HG02884 (cell line): ENCODE measurements around the gene MED22.
"Not testable (repeated sequence)": the region's sequence is repeated elsewhere in the genome, so short reads cannot be mapped to it uniquely, and the experiment has no call there.

Source experiments
- ATAC-seq: cut with Tn5 transposase; IDR thresholded peaks from one replicate; pipeline ENCODE4 v1.9.1; 2021; ENCODE audit warnings: mild to moderate bottlenecking, moderate library complexity; ENCODE audit not compliant: unreplicated experiment

Gene MED22

DNA sequence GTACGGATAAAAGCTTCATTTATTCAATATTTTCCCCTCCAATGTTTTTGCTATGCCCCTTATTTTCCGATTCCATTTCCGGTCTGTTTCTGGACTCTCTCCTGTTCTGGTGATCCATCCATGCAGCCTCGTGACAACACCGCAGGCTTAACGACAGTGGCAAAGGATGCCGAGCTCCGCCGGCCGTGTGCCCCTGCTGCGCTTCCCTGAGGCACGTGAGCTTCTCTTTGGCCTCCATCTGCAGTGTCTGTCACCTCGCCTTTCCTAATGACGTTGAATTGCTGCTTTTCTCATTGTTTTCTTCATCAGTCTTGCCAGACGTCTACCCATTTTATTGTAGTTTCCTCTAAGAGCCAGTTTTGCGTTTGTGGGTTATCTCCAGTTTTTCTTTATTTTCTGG is 40.6 kb downstream of the MED22 start:
- no peak for ATAC-seq

DNA sequence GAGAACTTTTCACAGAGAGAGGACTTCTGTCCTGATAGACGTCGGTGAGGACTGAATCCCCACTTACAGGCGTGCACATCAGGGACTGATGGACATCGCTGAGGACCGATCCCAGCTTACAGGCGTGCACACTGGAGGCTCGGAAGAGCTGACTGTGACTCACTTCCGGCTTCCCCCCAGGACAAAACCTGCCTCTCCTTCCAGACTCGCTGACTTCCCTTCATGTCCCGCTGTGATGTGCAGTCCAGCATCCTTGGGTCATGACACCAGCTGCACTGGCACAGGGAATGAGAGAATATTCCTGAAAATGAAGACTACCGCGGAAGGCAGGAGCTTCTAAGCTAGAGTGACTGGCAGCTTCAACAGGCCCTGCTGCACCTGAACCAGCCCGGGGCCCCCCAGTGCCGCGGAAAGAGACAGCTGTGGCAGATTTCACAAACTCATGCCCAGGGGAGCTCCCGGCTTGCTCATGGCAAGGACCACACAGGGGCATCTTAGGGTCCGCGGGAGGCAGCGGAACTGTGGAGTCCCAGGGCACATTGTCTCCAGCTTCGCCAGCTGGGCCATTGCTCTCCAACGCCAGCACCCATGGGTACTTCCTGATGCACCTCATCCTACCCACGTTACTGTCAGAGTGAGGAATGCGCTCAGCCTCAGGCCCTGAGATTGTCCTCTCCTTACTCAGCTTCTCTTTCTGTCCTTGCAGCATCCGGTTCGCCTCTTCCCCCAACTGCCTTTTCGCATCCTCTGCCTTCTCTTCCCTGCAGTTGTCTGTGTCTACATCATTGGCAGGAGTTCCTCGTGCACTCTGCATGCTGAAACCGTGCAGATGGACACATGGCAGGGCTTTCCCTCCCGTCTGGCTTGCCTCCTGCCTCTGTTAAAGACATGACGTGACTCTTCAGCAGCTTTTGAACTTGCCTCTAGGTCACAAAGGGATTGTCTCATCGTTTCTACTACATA is 41.4 kb downstream of the MED22 start:
- no peak for ATAC-seq

DNA sequence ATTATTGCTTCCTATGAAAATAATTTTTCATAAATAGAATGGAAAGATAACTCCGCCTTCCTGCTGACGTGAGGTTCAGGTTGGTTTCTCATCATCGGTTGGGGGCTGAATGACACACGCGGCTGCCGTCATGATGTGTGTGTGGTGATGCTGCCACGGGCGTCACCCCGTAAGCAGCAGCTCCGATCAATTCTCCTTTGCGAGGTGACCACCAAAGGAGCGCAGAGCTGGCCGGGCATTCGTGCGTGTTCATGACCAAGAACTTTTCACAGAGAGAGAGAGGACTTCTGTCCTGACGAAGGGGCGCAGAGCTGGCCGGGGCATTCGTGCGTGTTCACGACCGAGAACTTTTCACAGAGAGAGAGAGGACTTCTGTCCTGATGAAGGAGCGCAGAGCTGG is 42.2 kb downstream of the MED22 start:
- no peak for ATAC-seq

DNA sequence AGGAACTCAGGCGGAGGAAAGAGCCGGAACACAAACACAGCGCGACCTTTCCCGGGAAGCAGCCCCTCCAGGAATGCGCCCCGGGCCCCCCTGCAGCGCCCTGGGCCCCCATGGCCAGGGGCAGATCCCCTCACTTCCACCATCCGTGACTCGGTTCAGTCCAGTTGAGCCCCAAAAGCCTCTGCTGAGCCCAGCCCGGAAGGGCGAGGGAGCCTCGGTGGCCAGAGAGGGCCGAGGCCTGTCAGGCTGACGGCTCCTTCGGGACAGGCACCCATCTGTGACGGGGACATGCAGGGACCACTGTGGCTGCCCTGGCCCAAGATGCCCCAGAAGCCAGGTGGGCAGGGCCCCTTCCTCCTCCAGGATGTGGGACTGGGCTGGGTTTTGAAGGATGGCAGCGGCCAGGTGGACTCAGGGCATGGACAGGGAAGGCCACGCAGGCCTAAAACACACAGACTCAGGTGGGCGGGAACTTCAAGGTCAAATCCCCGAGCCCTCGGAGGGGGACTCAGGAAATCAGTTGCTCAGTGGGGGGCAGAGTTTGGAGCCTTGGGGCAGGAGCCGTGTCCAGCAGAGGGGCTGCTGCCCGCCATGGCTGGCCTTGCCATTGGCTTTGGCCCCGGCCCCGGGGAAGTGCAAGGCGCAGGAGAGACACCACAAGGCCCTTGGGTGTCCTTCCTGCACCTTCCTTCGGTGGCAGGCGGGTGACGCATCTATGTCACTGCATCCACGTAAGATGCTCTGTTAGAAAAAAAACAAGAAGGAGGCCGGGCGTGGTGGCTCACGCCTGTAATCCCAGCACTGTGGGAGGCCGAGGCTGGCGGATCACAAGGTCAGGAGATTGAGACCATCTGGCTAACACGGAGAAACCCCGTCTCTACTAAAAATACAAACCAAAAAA is 43.2 kb downstream of the MED22 start:
- no peak for ATAC-seq

DNA sequence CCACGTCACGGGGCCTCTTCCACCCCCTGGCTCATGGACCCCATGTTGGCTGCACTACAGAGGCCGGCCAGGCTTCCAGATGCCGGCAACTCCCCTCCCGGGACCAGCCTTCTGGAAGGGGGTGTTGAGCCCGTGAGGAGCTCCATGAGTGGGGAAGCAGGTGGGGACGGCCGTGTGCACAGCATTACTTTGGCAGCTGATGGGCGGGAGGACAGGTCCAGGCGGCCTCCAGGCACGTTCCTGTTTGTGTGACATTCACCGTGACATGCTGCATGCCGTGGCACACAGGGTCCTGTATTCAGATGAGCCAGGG is 43.8 kb downstream of the MED22 start:
- no peak for ATAC-seq

DNA sequence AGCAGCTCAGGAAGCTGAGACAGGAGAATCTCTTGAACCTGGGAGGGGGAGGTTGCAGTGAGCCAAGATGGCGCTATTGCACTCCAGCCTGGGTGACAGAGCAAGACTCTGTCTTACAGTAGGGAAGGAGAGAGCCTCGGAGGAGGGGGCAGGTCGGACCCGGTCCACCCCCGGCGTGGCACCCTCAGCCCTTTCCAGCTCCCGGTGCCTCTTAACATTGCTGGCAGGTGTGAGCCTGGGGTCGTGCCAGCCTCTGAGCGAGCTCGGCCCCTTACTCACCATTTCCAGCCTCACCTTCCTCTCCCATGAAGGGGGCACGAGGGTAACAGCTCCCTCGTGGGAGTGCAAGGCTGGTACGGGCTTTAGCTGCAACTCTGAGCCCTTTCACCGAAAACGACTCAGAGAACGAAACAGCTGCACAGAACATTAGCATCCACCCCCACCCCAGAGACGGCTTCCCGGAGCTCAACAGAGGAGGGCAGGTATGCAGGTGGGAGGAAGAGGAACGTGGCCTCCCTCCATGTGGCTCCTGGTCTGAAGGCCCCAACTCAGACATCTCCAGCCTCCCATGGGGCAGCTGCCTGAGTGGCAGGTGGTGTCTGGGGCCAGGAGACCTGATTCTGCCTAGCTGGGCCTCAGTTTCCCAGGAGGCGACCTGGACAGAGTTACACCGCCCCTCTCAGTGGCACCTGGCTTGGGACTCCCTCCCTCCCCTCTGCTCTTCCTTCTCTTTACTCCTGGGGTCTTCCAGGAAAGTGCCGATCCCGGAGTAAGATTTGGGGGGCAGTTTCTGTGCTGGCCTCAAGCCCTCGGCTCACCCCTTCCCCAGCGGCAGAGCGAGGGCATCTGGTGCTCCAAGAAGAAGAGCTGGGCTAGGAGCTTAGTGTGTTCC is 44.4 kb downstream of the MED22 start:
- ATAC-seq: no peak

DNA sequence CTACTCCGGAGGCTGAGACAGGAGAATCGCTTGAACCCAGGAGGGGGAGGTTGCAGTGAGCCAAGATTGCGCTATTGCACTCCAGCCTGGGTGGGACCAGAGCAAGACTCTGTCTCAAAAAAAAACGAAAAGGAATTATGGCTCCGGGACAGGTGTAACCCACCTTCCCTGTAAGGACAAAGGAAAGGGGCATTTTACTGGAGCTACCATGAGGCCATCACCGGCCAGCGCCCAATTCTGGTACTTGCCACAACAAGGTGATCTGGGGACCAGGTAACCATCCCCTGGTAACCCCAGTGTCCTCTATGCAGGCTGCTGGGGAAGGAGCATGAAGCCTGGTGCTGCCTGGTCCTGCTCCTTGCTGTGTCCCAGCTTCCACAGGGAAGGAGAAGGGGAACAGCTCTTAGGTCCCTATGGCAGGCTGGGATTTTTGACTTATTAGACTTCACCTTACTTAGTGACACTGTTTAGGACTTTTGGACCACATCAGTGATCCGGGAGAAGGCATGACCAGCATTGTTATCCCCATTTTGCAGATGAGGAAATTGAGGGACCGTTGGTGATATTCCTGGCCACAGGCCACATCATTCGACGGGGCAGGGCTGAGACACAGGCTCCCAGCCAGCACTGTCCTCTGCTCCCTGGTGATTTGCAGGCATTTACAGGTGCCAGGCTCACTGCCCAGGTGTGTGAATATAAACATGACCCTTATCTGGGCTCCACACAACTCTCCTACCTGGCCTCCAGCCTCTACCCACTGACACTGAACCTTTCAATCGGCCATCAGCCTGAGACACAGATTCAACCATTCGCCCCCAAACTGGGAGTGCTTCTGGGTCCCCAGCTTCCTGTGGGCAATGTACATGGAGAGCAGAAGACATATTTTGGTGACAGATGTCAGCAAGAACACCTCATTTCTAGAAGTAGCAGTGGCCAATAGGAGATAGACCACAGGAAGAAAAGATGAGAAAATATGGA is 46.4 kb downstream of the MED22 start:
- ATAC-seq: no peak

GRCh38 chr9:133299996-133300395 is 47.9 kb downstream of the MED22 start:
- not testable (repeated sequence) for ATAC-seq

- no peak for ATAC-seq
Measured at GRCh38 chr9:133294257-133294656, 53.7 kb downstream of the MED22 start.

GRCh38 chr9:133290751-133291302 is 57.1 kb downstream of the MED22 start:
- ATAC-seq: no peak
